HAP-1 (cell line): Measurements from ENCODE around the gene CRMP1.

Experiments used
- DNase-seq, 2 experiments: peaks; one replicate each; pipeline ENCODE4 v3.0.0-alpha.2; 2016 to 2020; ENCODE audit warnings: low spot score in 2 of 2
- H3K27me3 ChIP-seq: fragments of 250-450 bp; sonication (Bioruptor Pico); 2 replicates; pipeline ENCODE4 v1.5.1; 2020; ENCODE audit warnings: low read depth, mild to moderate bottlenecking, moderate library complexity
- H3K36me3 ChIP-seq: fragments of 250-450 bp; sonication (Bioruptor Pico); replicated peaks from 2 replicates; pipeline ENCODE4 v1.5.1; 2020; ENCODE audit warnings: mild to moderate bottlenecking
- H3K4me1 ChIP-seq: fragments of 250-450 bp; sonication (Bioruptor Pico); 2 replicates; pipeline ENCODE4 v1.5.1; 2020; ENCODE audit warnings: mild to moderate bottlenecking
- H3K4me3 ChIP-seq: fragments of 250-450 bp; sonication (Bioruptor Pico); 2 replicates; pipeline ENCODE4 v1.5.1; 2020; ENCODE audit warnings: mild to moderate bottlenecking, moderate library complexity
- H3K9me3 ChIP-seq: fragments of 250-450 bp; sonication (Bioruptor Pico); 2 replicates; pipeline ENCODE4 v1.5.1; 2020; ENCODE audit warnings: mild to moderate bottlenecking, moderate library complexity
- in situ Hi-C: fragments of 300-500 bp; cut with MboI; formaldehyde crosslinking; loops from 3 replicates; pipeline ENCODE4 v1.14.3; 2020; ENCODE audit warnings: low sequenced_read_pairs, inconsistent platforms, mixed read lengths

Gene CRMP1

DNA sequence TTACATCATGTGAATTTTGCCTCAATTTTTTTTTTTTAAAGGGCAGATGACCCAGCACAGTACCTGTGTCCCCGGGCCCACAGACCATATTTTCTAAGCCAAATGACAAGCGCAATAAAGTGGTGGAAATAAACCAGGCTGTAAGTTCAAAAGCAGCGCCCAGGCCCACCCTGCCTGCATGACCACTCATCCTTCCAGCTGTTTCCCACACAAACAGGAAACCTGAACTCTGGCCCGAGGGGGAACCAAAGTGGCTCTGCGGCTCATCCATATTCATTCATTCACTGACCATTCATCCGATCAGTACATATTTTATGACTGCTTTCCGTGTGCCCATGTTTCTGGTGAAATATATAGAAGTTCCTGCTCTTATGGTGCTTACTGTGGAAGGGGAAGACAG lies 33.7 kb upstream of the CRMP1 start:
- Histone ChIP-seq H3K36me3 (no peaks in the 10 kb centered on the region), H3K4me3 (no peak overlapping the region), H3K27me3 (peaks cover 9% of the 10 kb centered on the region; the same call in 1 of the 2 replicates), H3K4me1 (no peaks in the 10 kb centered on the region), H3K9me3 (no peaks in the 10 kb centered on the region)
- no peak for DNase-seq
- in situ Hi-C loops = no loop called here

DNA sequence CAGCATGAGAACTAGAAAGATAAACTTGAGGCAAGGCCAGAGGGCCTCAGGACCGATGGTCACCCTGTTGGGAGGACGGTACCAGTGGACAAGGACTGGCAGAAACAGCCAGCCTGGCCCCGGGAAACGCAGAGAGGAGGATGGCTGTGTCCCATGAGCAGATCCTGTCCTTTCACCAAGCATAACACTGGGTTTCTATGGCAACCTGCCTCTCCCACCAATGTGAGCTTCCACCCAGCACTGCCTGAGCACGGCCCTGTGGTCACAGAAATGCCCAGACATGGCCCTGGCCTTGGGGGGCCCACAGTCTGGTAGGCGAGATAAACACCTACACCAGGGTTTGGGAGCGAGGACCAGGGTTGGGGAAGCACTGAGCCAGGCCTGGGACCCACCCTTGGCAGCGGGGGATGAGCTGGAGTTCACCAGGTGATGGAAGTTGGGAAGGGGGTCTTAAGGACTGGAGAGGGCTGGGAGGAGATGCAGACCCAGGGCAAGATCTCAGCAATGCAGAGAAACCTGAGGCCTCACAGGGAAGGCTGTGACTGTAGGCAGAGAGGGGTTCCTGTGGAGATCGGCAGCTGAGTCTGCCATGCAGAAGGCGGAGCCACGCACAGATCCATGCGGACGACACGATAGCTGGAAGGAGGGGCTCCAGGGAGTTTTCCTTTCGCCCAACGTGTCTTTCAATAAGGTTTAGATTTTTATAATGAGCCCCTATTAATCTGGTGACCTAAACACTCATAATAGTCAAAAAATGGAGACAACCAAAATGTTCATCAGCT lies 32.7 kb upstream of the CRMP1 start:
- Histone ChIP-seq H3K4me1 (no peaks in the 10 kb centered on the region), H3K4me3 (no peak overlapping the region), H3K27me3 (peaks cover 6% of the 10 kb centered on the region; the same call in 1 of the 2 replicates), H3K9me3 (no peaks in the 10 kb centered on the region), H3K36me3 (no peaks in the 10 kb centered on the region)
- in situ Hi-C loops = no loop called here
- no peak for DNase-seq

DNA sequence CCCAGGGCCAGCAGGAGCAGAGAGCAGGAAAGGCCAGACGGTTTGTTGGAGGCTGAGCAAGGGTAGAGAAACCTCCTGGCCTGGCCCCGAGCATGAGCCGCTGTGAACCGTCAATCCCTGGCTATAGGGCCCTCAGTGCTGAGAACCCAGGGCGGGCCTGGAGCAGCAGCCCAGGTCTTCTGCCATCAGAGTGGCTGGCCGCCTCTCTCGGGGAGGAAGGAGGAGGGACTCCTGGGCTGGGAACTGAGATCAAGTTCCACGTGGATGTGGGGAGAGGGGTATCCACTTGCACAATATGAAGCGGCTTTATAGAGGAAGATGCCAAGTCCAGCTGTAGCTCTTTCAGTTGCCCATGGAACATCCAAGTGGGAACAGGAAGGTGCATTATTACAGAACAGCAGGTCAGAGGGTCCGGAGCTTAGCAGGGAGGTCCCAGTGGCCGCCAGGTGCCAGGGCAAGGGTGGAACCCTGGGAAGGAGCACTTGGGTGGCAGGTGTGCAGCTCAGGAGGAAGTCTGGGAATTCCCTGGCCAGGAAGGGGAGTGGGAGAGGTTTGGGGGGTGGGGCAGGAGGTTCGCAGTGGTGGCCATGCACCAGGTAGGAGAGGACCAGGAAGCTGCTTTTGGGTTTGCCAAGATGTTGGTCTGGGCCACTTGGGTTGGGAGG lies 31.7 kb upstream of the CRMP1 start:
- DNase-seq = no peak
- in situ Hi-C loops = no loop called here
- no peak overlapping the region for H3K4me3 ChIP-seq
- H3K4me1 ChIP-seq = no peaks in the 10 kb centered on the region
- no peaks in the 10 kb centered on the region for H3K9me3 ChIP-seq
- no peaks in the 10 kb centered on the region for H3K36me3 ChIP-seq
- H3K27me3 ChIP-seq = peaks cover 1% of the 10 kb centered on the region; the same call in 1 of the 2 replicates

DNA sequence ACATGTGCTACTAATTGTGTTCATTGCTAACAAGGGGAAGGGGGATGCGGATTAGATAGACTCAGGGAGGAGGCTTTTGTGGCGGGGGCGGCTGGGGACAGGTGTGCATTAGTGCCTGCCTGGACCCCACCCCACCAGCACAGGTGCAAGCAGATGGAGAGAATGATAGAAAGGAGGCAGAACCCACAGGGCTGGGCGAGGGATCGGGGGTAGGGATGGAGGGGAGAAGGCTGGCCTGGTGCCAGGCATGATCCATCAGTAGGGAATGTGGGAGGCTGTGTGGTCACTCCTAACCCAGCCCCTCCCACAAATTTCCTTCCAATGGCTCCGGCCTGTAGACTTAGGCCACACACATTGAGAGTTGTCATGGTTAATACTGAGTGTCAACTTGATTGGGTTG lies 30.5 kb upstream of the CRMP1 start:
- H3K4me3 ChIP-seq = no peak overlapping the region
- H3K27me3 ChIP-seq = no peaks in the 10 kb centered on the region; the same call in 1 of the 2 replicates
- in situ Hi-C loops = no loop called here
- no peak for DNase-seq
- H3K36me3 ChIP-seq = no peaks in the 10 kb centered on the region
- no peaks in the 10 kb centered on the region for H3K9me3 ChIP-seq
- H3K4me1 ChIP-seq = no peaks in the 10 kb centered on the region

DNA sequence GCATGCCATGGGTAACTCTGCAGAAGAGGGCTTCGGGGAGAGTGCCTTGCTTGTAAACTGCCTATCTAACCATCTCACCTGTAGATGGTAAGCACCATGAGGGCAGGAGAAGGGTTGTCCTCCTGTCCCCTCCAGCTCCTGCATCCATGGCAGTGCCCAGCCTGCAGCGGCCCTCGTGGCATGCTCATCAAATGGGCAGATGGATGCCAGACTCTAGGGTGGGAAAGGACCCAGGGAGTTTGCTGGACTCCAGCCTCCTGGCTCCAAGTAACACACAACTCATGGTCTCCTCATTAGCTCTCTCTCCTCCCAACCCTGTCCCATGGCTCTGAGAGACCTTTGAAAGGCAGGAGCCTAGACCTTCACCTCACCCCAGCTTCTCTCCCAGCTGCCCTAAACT lies 29.7 kb upstream of the CRMP1 start:
- Histone ChIP-seq H3K9me3 (no peaks in the 10 kb centered on the region), H3K36me3 (no peaks in the 10 kb centered on the region), H3K4me3 (no peak overlapping the region), H3K4me1 (no peaks in the 10 kb centered on the region), H3K27me3 (no peaks in the 10 kb centered on the region; the same call in 1 of the 2 replicates)
- no peak for DNase-seq
- in situ Hi-C loops = no loop called here

DNA sequence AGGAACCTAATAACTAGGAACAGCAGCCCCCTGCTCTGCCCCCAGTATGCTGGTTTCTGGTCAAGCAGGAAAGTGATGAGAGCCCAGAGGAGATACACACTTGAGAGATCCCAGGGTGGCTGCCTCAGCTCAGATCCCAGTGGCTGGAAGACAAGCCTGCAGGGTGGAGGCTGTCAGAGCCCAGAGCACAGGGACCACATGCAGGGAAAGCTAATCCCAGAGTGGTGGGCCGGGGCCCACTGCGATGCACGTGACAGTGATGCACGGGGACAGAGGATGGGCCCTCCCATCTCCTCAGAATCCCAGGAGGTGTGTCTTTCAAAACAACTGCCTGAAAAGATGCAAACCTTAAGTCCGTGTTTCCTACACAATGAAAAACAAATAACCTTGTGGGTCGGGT lies 29.1 kb upstream of the CRMP1 start:
- H3K4me1 ChIP-seq = no peaks in the 10 kb centered on the region
- no peak for DNase-seq
- H3K4me3 ChIP-seq = no peak overlapping the region
- H3K27me3 ChIP-seq = no peaks in the 10 kb centered on the region
- in situ Hi-C loops = no loop called here
- no peaks in the 10 kb centered on the region for H3K36me3 ChIP-seq
- H3K9me3 ChIP-seq = no peaks in the 10 kb centered on the region

DNA sequence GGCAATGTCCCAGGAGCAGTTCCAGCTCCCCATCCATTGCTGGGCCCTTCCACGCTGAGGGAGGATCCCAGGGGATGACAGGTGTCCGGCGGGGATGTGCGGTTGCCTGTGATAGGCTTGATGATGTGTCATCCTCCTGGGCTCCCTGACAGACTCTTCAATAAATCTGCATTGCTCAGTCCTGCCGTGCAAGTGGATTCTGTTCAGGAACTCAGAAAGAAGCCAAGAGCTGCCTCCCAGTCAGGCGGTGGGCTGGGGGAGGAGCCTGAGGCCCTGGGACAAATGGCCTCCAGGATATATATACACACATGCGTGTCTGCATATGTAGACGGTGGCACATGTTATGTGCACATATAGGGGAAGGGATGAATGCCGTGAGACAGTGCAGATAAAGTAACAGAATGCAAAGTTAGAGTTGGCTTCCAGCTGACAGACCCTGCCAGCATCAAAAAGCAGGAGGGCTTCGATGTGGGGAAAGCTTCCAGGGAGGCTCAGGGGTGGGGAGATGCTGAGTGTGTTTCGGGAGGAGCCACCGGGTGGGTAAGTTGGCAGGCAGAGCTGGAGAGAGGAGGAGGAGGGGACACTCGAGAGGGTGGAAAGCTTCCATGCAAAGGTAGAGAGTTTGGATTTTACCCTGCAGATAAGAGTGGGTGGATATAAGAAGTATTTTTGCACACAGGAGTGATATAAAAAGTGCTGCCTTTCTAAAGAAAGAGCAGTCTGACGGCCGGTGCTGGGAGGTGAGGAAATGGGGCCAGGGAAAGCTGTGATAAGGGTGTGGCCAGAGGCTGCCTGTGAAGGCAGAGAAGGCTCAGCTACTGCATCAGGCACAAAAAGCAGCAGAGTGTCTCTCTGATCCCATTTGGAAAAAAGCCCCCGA lies 28.5 kb upstream of the CRMP1 start:
- Histone ChIP-seq H3K9me3 (no peaks in the 10 kb centered on the region), H3K36me3 (no peaks in the 10 kb centered on the region), H3K4me1 (no peaks in the 10 kb centered on the region), H3K4me3 (no peak overlapping the region), H3K27me3 (no peaks in the 10 kb centered on the region)
- in situ Hi-C loops = no loop called here
- DNase-seq = no peak

GRCh38 chr4:5919571-5919970 lies 26.7 kb upstream of the CRMP1 start:
- Histone ChIP-seq H3K36me3 (no peaks in the 10 kb centered on the region), H3K9me3 (no peaks in the 10 kb centered on the region), H3K27me3 (no peaks in the 10 kb centered on the region), H3K4me3 (no peak overlapping the region), H3K4me1 (no peaks in the 10 kb centered on the region)
- in situ Hi-C loops = no loop called here
- DNase-seq = no peak

- no peaks in the 10 kb centered on the region for H3K27me3 ChIP-seq
- no peaks in the 10 kb centered on the region for H3K36me3 ChIP-seq
- H3K9me3 ChIP-seq = no peaks in the 10 kb centered on the region
- in situ Hi-C loops = no loop called here
- H3K4me3 ChIP-seq = no peak overlapping the region
- H3K4me1 ChIP-seq = no peaks in the 10 kb centered on the region
- DNase-seq = no peak
Observed at GRCh38 chr4:5919044-5919443, 26.2 kb upstream of the CRMP1 start.

GRCh38 chr4:5918331-5918985 lies 25.6 kb upstream of the CRMP1 start:
- in situ Hi-C loops = no loop called here
- H3K27me3 ChIP-seq = no peaks in the 10 kb centered on the region
- no peak overlapping the region for H3K4me3 ChIP-seq
- H3K36me3 ChIP-seq = no peaks in the 10 kb centered on the region
- H3K4me1 ChIP-seq = no peaks in the 10 kb centered on the region
- H3K9me3 ChIP-seq = no peaks in the 10 kb centered on the region
- DNase-seq = no peak

DNA sequence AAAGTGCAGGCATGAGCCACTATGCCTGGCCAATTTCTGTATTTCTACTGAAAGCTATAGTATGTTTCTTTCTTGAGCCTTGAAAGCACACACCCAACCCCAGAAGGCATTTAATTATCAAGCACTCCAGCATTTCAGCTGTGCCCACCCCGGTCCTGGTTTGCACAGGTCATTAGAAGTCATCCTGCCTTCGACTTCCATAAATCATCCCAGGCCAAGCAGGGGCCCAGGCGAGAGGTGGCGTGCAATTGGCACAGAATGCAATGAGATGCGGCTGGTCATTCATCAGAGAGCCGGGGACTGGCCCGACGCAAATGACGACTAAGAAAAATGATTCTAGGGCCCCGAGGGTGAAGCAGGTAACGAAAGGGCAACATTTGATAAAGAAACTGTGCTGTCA lies 24.8 kb upstream of the CRMP1 start:
- H3K36me3 ChIP-seq = no peaks in the 10 kb centered on the region
- H3K4me1 ChIP-seq = 0 out of 2 replicates have a peak, but pooled peaks cover under 1% of the 10 kb centered on the region
- in situ Hi-C loops = no loop called here
- no peaks in the 10 kb centered on the region for H3K9me3 ChIP-seq
- H3K27me3 ChIP-seq = no peaks in the 10 kb centered on the region
- no peak for DNase-seq
- H3K4me3 ChIP-seq = no peak overlapping the region

DNA sequence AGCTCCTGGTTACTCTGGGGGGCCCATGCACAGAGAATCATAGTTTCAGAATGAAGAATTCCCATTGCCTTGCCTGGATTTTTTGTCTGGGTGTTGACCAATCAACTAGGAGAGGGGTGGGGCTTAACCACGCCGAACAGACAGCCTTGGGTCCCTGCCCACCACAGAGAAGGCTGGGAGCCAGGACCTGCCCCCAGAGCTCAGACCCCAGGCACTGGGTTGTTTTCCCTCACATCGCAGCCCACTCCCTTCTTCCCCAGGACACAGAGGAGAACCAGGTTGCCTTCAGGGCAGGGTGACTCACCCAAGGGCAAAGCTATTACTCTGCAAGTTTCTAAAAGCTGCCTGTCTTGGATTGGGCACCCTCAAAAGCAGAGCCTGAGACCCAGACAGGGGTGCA lies 23.3 kb upstream of the CRMP1 start:
- no peaks in the 10 kb centered on the region for H3K36me3 ChIP-seq
- H3K4me3 ChIP-seq = no peak overlapping the region
- H3K4me1 ChIP-seq = 0 out of 2 replicates have a peak, but pooled peaks cover 5% of the 10 kb centered on the region
- in situ Hi-C loops = no loop called here
- H3K9me3 ChIP-seq = no peaks in the 10 kb centered on the region
- no peak for DNase-seq
- no peaks in the 10 kb centered on the region for H3K27me3 ChIP-seq

DNA sequence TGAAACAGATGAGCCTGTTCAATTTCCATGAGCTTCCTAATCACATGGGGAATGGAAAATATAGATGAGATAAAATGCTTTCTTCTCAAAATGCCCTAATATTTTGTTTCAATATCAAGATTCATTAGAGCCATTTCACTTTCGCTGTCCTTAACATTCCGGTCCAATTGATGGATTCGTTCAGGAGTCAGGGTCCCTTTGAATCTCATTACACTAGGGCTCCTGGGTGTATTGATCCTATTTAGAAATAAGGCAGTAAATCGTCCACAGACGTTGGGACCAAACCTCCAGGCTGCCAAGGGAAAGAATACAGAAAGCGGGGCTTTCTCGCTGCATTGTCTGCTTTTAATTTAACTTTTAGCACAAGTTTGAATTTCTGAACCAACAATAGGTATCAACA lies 20.6 kb upstream of the CRMP1 start:
- H3K4me1 ChIP-seq = 0 out of 2 replicates have a peak, but pooled peaks cover 5% of the 10 kb centered on the region
- H3K27me3 ChIP-seq = no peaks in the 10 kb centered on the region
- no peaks in the 10 kb centered on the region for H3K9me3 ChIP-seq
- H3K36me3 ChIP-seq = no peaks in the 10 kb centered on the region
- H3K4me3 ChIP-seq = no peak overlapping the region
- DNase-seq = no peak
- in situ Hi-C loops = no loop called here
